Left colon (tissue), 2 donors: ENCODE data around the gene NDUFB10. TPM values are rescaled to one million over a fixed set of nuclear protein-coding genes. Genes with fewer than 3 reads are reported as not detected.
"Not testable (repeated sequence)": the region's sequence is repeated elsewhere in the genome, so short reads cannot be mapped to it uniquely, and the experiment has no call there.

Experiments
- ATAC-seq: fragments of 200-7000 bp; cut with Tn5 transposase; one replicate; pipeline ENCODE4 v1.9.1; 2020; ENCODE audit warnings: mild to moderate bottlenecking, moderate library complexity
- DNase-seq, 2 donors: peaks; one replicate each; pipeline ENCODE4 v3.0.0-alpha.2; 2020
- intact Hi-C, 2 donors: fragments of 100-400 bp; cut with DNase I in 1 of 2; cut with micrococcal nuclease in 1 of 2; formaldehyde crosslinking; loops; one replicate each; pipeline versions ENCODE4 v1.11.2 to v1.14.0; 2022; cut with DNase I, micrococcal nuclease
- total RNA-seq, 2 donors: library from RNA; stranded (reverse); fragmentation: NEBNext Ultra II Directional; extraction: Animal tissue kit (Norgen Biotek cat#: 25700); gene quantifications; one replicate each; pipeline ENCODE4 v1.2.1, GENCODE V29; 2021
- donor health status: DM: no; HTN: no; CAD: no.
- donor health status: DM: yes; HTN: yes; CAD: no.

The NDUFB10 gene
- total RNA-seq, 2 donors from 2014 or later, result 224 to 273 TPM

- peak; percentile 6 for ATAC-seq
- intact Hi-C loops, result no loop called here
Observed at GRCh38 chr16:1942047-1942809, 17.1 kb upstream of the NDUFB10 start.

DNA sequence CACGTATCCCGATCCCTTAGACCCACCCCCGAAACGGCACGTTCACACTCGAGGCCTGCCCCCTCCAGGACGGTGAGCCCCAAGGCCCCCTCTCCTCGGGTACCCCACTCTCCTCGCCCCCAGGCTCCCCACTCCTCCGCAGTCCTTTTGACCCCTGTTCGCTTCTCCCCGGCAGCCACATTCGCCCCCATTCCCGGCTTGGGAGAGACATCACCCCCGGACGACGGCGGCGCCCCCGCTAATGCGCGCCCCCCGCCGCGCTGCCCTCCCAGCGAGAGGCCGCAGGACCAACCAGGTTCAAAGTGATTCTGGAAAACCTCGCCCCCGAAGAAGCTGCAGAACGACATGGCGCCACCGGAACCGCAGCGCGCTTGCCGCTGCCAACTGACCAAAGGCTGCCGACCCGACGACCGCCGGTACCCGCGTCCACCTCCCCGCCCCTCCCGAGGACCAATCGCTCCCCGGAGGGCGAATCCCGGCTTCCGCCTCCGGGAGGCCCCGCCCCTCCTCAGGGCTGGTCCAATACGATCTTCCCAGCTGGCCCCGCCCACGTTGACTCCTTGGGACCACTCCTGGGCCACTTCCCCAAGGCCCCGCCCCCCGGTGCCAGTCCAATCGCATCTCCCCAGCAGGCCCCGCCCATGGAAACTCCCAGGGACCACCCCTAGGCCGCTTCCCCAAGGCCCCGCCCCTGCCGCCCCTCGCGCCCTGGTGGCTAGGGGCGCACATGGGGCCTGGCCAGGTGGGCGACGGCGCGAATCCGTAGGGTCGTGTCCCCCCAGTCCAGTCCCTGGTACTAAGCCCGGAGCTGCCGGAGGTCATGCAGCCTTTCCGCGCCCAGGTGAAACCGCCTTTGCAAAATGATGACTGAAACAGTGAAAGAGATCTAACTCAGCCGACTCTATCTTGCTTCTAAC, 16.3 kb upstream of the NDUFB10 start, which contains the start of gene MSRB1:
Gene MSRB1, minus strand, starts transcription at position 390 of the 917 bp plus-strand sequence. Its CDS starts 43 bp downstream, at position 347.
- DNase-seq (peak; percentile 100), ATAC-seq (peak; percentile 83)
- intact Hi-C loops, result no loop called here

More at GRCh38 chr16:1942047-1942809, 17.1 kb upstream of the NDUFB10 start:
- peak in 1 of 2 donors; percentile 45 for DNase-seq

DNA sequence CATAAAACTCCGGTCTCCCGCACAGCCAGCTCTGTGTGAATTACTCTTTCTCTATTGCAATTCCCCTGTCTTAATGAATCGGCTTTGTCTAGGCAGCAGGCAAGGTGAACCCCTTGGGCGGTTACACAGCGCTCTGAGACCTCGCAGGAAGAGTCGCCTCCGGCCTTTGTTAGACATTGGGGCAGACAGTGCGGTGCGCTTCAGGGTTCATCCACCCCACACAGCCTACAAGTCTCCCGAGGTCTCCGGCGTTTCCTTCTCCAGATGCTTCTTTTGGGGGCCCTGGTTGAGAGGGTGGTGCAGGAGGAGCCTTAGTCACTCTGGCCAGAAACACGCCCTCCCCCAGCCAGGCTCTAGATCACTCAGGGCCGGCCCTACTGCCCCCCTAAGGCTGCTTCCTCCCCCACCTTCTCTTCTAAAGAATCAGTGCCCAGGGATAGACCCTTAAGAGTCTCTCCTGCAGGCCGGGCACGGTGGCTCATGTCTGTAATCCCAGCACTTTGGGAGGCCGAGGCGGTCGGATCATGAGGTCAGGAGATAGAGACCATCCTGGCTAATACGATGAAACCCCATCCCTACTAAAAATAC, 14.6 kb upstream of the NDUFB10 start:
- intact Hi-C loops, result no loop called here
- DNase-seq (no peak), ATAC-seq (no peak)

DNA sequence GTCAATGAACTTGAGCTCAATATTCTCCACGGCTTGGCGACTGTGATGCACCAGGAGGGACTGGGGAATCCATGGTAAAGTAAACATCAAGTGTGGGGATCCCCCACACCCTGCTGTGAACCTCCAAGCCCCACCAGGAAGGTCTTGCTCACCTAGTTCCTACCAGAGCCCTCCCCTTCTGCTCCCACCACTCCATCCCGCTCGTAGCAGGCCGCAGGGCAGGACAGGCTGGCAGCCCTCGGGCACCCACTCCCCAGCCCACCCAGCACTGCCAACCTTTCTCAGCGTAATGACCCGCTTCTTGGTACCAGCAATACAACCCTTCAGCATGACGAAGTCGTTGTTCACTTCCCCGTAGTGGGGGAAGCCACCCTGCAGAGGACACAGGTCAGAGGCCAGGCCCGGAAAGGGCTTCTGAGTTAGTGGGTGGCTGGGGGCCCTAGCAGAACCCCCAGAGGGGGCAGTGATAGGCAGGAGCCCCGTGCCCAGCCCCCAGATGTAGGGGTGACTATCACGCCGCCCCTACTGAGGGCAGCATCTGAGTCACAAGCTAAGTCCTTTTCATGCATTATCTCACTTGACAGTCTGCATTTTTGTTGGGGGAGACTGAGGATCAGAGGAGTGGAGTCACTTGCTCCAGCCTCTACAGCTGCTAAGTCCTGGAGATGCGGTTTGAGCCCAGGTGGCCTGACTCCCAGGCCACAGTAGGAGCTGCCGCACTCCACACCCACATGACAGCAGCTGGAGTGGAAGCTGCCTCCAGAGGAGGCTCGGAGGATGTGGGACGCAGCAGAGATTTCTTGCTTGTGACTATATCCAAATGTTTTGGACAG, 13.6 kb upstream of the NDUFB10 start:
- intact Hi-C loops, result no loop called here
- no peak for ATAC-seq
- DNase-seq, result no peak

GRCh38 chr16:1946495-1947368, 12.6 kb upstream of the NDUFB10 start:
- ATAC-seq (no peak), DNase-seq (no peak)
- intact Hi-C loops, result no loop called here

DNA sequence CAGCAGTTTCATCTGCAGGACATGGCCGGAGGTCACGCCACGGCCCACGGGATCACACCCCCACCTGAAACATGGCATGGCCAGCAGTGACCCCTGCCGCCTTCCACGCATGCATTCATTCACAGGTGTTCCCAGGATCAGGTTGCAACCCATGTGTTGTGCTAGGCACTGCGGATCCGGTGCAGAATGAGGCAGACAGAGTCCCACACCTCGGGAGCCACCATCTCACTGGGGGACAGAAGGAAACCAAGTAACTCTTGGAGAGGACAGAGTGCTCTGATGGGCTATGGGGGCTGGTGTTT, 12.0 kb upstream of the NDUFB10 start:
- intact Hi-C loops, result no loop called here
- DNase-seq (no peak), ATAC-seq (no peak)

- DNase-seq (no peak), ATAC-seq (no peak)
Observed at GRCh38 chr16:1949507-1949906, 9.8 kb upstream of the NDUFB10 start.

DNA sequence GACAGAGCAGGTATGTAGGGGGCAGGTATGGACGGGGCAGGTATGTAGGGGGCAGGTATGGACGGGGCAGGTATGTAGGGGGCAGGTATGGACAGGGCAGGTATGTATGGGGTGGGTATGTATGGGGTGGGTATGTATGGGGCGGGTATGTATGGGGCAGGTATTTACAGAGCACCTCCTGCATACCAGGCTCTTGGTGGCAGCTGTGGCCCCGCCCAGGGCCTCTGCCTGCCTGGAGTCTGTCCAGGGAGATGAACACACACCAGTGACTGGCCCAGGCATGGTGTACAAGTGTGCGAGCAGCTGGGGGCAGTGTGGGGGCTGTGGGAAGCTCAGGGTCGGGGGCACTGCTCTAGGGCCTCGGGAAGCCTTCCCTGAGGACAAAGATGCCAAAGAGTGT, 9.3 kb upstream of the NDUFB10 start:
- DNase-seq, result no peak

More at GRCh38 chr16:1949507-1949906, 9.8 kb upstream of the NDUFB10 start:
- intact Hi-C loops, result no loop called here

GRCh38 chr16:1950559-1950958, 8.8 kb upstream of the NDUFB10 start:
- ATAC-seq, result no peak
- no peak for DNase-seq
- intact Hi-C loops, result no loop called here

More for the DNA sequence above, 9.3 kb upstream of the NDUFB10 start:
- intact Hi-C loops, result no loop called here
- peak; percentile 65 for ATAC-seq

- DNase-seq, result no peak
- intact Hi-C loops, result no loop called here
- ATAC-seq, result no peak
Observed at GRCh38 chr16:1953734-1954133, 5.6 kb upstream of the NDUFB10 start.

DNA sequence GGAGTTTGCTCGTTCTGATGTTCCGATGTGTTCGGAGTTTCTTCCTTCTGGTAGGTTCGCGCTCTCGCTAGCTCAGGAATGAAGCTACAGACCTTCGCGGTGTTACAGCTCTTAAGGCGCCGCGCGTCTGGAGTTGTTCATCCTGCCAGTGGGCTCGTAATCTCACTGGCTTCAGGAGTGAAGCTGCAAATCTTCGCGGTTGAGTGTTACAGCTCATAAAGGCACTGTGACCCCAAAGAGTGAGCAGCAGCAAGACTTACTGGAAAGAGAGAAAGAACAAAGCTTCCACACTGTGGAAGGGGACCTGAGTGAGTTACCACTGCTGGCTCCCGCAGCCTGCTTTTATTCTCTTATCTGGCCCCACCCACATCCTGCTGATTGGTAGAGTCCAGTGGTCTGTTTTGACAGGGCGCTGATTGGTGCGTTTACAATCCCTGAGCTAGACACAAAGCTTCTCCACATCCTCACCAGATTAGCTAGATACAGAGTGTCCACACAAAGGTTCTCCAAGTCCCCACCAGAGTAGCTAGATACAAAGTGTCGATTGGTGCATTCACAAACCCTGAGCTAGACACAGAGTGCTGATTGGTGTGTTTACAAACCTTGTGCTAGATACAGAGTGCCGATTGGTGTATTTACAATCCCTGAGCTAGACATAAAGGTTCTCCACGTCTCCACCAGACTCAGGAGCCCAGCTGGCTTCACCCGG, 1.8 kb upstream of the NDUFB10 start:
- intact Hi-C loops, ATAC-seq, DNase-seq: not testable (repeated sequence)

DNA sequence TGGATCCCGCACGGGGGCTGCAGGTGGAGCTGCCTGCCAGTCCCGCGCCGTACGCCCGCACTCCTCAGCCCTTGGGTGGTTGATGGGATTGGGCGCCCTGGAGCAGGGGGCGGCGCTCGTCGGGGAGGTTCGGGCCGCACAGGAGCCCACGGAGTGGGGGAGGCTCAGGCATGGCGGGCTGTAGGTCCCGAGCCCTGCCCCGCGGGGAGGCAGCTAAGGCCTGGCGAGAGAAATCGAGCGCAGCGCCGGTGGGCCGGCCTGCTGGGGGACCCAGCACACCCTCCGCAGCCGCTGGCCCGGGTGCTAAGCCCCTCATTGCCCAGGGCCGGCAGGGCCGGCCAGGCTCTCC, 1.2 kb upstream of the NDUFB10 start:
- DNase-seq, intact Hi-C loops, ATAC-seq: not testable (repeated sequence)

GRCh38 chr16:1958715-1959268, 546 bp upstream of the NDUFB10 start:
- intact Hi-C loops, result no loop called here
- peak; percentile 2 for ATAC-seq
- DNase-seq, result peak in 1 of 2 donors; percentile 40

- no peak for ATAC-seq
- intact Hi-C loops, result no loop called here
Observed at GRCh38 chr16:1960665-1961630, 1.6 kb downstream of the NDUFB10 start.

GRCh38 chr16:1961651-1962067, 2.3 kb downstream of the NDUFB10 start:
- intact Hi-C loops, result no loop called here
- DNase-seq (peak in 1 of 2 donors; percentile 14), ATAC-seq (no peak)

More at GRCh38 chr16:1960665-1961630, 1.6 kb downstream of the NDUFB10 start:
- peak in 1 of 2 donors; percentile 22 for DNase-seq
